HEK293 (cell line): ENCODE measurements around the gene PPP1R14C.

Source experiments
- CTCF ChIA-PET: fragments of 350-600 bp; formaldehyde crosslinking; extraction: SDS; loops from one replicate; lab custom pipeline; 2021; ENCODE audit warnings: antibody characterized with exemption; lab: Yijun Ruan, JAX
- POLR2A ChIA-PET: fragments of 300-600 bp; formaldehyde crosslinking; extraction: SDS; loops from one replicate; lab custom pipeline; 2020; ENCODE audit warnings: antibody characterized with exemption, inconsistent platforms; lab: Yijun Ruan, JAX
- H3K27ac ChIP-seq: fragments of 200-500 bp; sonication (Bioruptor generic); 2 replicates; pipeline ENCODE4 v1.5.1; 2014; ENCODE audit warnings: low read depth, low read length, control low read depth, inconsistent platforms; ENCODE audit errors: extremely low read depth
- H3K36me3 ChIP-seq, 2 experiments: fragments of 200-500 bp in 1 of 2; sonication (Bioruptor generic) in 1 of 2; 1 replicate in 1 of 2; 2 replicates in 1 of 2; pipeline ENCODE4 v1.5.1; 2014 to 2017; ENCODE audit warnings: inconsistent platforms in 2 of 2, low read length in 2 of 2; ENCODE audit not compliant: control insufficient read depth in 2 of 2, insufficient read depth in 1 of 2
- H3K4me1 ChIP-seq: fragments of 200-500 bp; sonication (Bioruptor generic); 2 replicates; pipeline ENCODE4 v1.5.1; 2014; ENCODE audit warnings: mild to moderate bottlenecking, low read length, inconsistent platforms; ENCODE audit not compliant: control insufficient read depth, insufficient read depth
- H3K4me3 ChIP-seq: 2 replicates; pipeline ENCODE4 v1.5.1; 2011; ENCODE audit warnings: low read depth, mild to moderate bottlenecking, control low read depth, low read length, moderate library complexity
- H3K9me3 ChIP-seq: fragments of 200-500 bp; sonication (Bioruptor generic); 2 replicates; pipeline ENCODE4 v1.5.1; 2014; ENCODE audit warnings: low read depth, low read length, inconsistent platforms; ENCODE audit not compliant: control insufficient read depth, insufficient read depth
- EGR2 ChIP-seq: fragments of 450-650 bp; formaldehyde crosslinking; IDR thresholded peaks from 2 replicates; pipeline ENCODE4 v1.5.1; 2016; ENCODE audit warnings: low read depth, missing biosample characterization, missing genetic modification characterization
- HOXC10 ChIP-seq: sonication (generic); formaldehyde crosslinking; IDR thresholded peaks from 2 replicates; pipeline ENCODE4 v1.8.1; 2023; ENCODE audit warnings: mild to moderate bottlenecking, missing genetic modification reagents
- KLF8 ChIP-seq: fragments of 450-650 bp; formaldehyde crosslinking; IDR thresholded peaks from 2 replicates; pipeline ENCODE4 v1.5.1; 2016; ENCODE audit warnings: missing biosample characterization, missing genetic modification characterization
- MZF1 ChIP-seq: fragments of 450-650 bp; formaldehyde crosslinking; IDR thresholded peaks from 2 replicates; pipeline ENCODE4 v1.5.1; 2017; ENCODE audit warnings: missing biosample characterization, missing genetic modification characterization, borderline replicate concordance
- PRDM1 ChIP-seq: fragments of 450-650 bp; formaldehyde crosslinking; IDR thresholded peaks from 2 replicates; pipeline ENCODE4; 2016; ENCODE audit warnings: missing biosample characterization, missing genetic modification characterization
- PRDM10 ChIP-seq: fragments of 450-650 bp; formaldehyde crosslinking; IDR thresholded peaks from 2 replicates; pipeline ENCODE4 v1.5.1; 2016; ENCODE audit warnings: missing biosample characterization, missing genetic modification characterization
- SP7 ChIP-seq: fragments of 450-650 bp; formaldehyde crosslinking; IDR thresholded peaks from 2 replicates; pipeline ENCODE4 v1.5.1; 2016; ENCODE audit warnings: missing biosample characterization, missing genetic modification characterization
- ZBTB1 ChIP-seq: fragments of 450-650 bp; formaldehyde crosslinking; IDR thresholded peaks from 2 replicates; pipeline ENCODE4 v1.5.1; 2016; ENCODE audit warnings: missing biosample characterization, missing genetic modification characterization
- ZFP3 ChIP-seq: fragments of 450-650 bp; formaldehyde crosslinking; IDR thresholded peaks from 2 replicates; pipeline ENCODE4 v1.5.1; 2016; ENCODE audit warnings: low read depth, missing biosample characterization, missing genetic modification characterization
- ZIC2 ChIP-seq: fragments of 450-650 bp; formaldehyde crosslinking; IDR thresholded peaks from 2 replicates; pipeline ENCODE4 v1.5.1; 2016; ENCODE audit warnings: missing biosample characterization, missing genetic modification characterization
- ZNF157 ChIP-seq: fragments of 450-650 bp; formaldehyde crosslinking; IDR thresholded peaks from 2 replicates; pipeline ENCODE4 v1.5.1; 2016; ENCODE audit warnings: missing biosample characterization, missing genetic modification characterization
- ZNF248 ChIP-seq: fragments of 450-650 bp; formaldehyde crosslinking; IDR thresholded peaks from 2 replicates; pipeline ENCODE4 v1.5.1; 2017; ENCODE audit warnings: missing biosample characterization, missing genetic modification characterization
- ZNF280D ChIP-seq: fragments of 450-650 bp; formaldehyde crosslinking; IDR thresholded peaks from 2 replicates; pipeline ENCODE4 v1.5.1; 2016; ENCODE audit warnings: missing biosample characterization, missing genetic modification characterization
- ZNF335 ChIP-seq: fragments of 450-650 bp; formaldehyde crosslinking; conservative IDR thresholded peaks from 2 replicates; pipeline ENCODE4 v1.5.1; 2016; ENCODE audit warnings: missing biosample characterization, missing genetic modification characterization
- ZNF366 ChIP-seq: fragments of 450-650 bp; formaldehyde crosslinking; conservative IDR thresholded peaks from 2 replicates; pipeline ENCODE4 v1.5.1; 2016; ENCODE audit warnings: missing biosample characterization, missing genetic modification characterization
- ZNF501 ChIP-seq: fragments of 450-650 bp; formaldehyde crosslinking; IDR thresholded peaks from 2 replicates; pipeline ENCODE4 v1.5.1; 2016; ENCODE audit warnings: missing biosample characterization, missing genetic modification characterization
- ZNF639 ChIP-seq: fragments of 450-650 bp; formaldehyde crosslinking; IDR thresholded peaks from 2 replicates; pipeline ENCODE4 v1.5.1; 2016; ENCODE audit warnings: missing biosample characterization, missing genetic modification characterization
- ZNF677 ChIP-seq: fragments of 450-650 bp; IDR thresholded peaks from 2 replicates; pipeline ENCODE4 v1.5.0; 2018; ENCODE audit warnings: missing biosample characterization, mild to moderate bottlenecking, missing genetic modification characterization, moderate library complexity
- ZNF837 ChIP-seq: fragments of 450-650 bp; formaldehyde crosslinking; IDR thresholded peaks from 2 replicates; pipeline ENCODE4 v1.5.1; 2016; ENCODE audit warnings: missing biosample characterization, missing genetic modification characterization
- ZSCAN16 ChIP-seq: fragments of 450-650 bp; formaldehyde crosslinking; IDR thresholded peaks from 2 replicates; pipeline ENCODE4 v1.5.1; 2016; ENCODE audit warnings: missing biosample characterization, missing genetic modification characterization

Gene PPP1R14C

GRCh38 chr6:150272264-150272975 lies 129.6 kb downstream of the PPP1R14C start:
- no peaks in the 10 kb centered on the region for H3K36me3 ChIP-seq
- CTCF ChIA-PET = interaction anchor here (0.7 to 1.5 kb wide), 2 partner anchors 265 to 545 kb away, joined by 3 to 5 read pairs; no protein-coding TSS in a partner anchor
- no peaks in the 10 kb centered on the region for H3K9me3 ChIP-seq
- POLR2A ChIA-PET = no interaction called here
- no peak overlapping the region for H3K4me3 ChIP-seq
- TF ChIP-seq SP7 = peak; percentile 51; the same call in 1 of the 2 replicates
- TF ChIP-seq ZFP3 (tag by site-specific recombination) = no peak
- TF ChIP-seq ZNF366 = peak; percentile 54; the same call in 1 of the 2 replicates
- H3K4me1 ChIP-seq = no peaks in the 10 kb centered on the region
- H3K27ac ChIP-seq = no peak overlapping the region

- Histone ChIP-seq H3K27ac (no peak overlapping the region), H3K36me3 (no peaks in the 10 kb centered on the region), H3K4me1 (no peaks in the 10 kb centered on the region), H3K9me3 (no peaks in the 10 kb centered on the region), H3K4me3 (no peak overlapping the region)
- CTCF ChIA-PET = no interaction called here
- TF ChIP-seq PRDM10 (tag by site-specific recombination) = peak; percentile 42
- no peak for TF ChIP-seq ZNF335
- POLR2A ChIA-PET = no interaction called here
Measured at GRCh38 chr6:150272976-150273315, 130.1 kb downstream of the PPP1R14C start.

- no peaks in the 10 kb centered on the region for H3K4me1 ChIP-seq
- H3K27ac ChIP-seq = no peak overlapping the region
- no peaks in the 10 kb centered on the region for H3K9me3 ChIP-seq
- H3K4me3 ChIP-seq = no peak overlapping the region
- ChIA-PET CTCF (no interaction called here), POLR2A (no interaction called here)
- H3K36me3 ChIP-seq = no peaks in the 10 kb centered on the region
- no peak for TF ChIP-seq ZNF639
- TF ChIP-seq ZNF280D = no peak
- no peak for TF ChIP-seq ZBTB1 (tag by site-specific recombination)
- no peak for TF ChIP-seq ZNF837 (tag by site-specific recombination)
- TF ChIP-seq ZNF677 (tag by site-specific recombination) = no peak
- no peak for TF ChIP-seq EGR2 (tag by site-specific recombination)
- no peak for TF ChIP-seq ZNF157 (tag by site-specific recombination)
- no peak for TF ChIP-seq MZF1 (tag by site-specific recombination)
- TF ChIP-seq KLF8 = no peak
- TF ChIP-seq ZIC2 (tag by site-specific recombination) = peak; percentile 86
- peak; percentile 34; the same call in 1 of the 2 replicates for TF ChIP-seq PRDM1
- TF ChIP-seq ZNF501 (tag by site-specific recombination) = no peak
- no peak for TF ChIP-seq ZSCAN16 (tag by site-specific recombination)
- no peak for TF ChIP-seq HOXC10 (CRISPR knock-in tag)
- TF ChIP-seq ZNF248 = no peak
Measured at GRCh38 chr6:150273457-150274309, 130.8 kb downstream of the PPP1R14C start.
